HCEC 1CT (cell line): ENCODE results near the gene ERC1.

Experiments
- DNase-seq: peaks from one replicate; pipeline ENCODE4 v3.0.0-alpha.2; 2017

ERC1 gene

DNA sequence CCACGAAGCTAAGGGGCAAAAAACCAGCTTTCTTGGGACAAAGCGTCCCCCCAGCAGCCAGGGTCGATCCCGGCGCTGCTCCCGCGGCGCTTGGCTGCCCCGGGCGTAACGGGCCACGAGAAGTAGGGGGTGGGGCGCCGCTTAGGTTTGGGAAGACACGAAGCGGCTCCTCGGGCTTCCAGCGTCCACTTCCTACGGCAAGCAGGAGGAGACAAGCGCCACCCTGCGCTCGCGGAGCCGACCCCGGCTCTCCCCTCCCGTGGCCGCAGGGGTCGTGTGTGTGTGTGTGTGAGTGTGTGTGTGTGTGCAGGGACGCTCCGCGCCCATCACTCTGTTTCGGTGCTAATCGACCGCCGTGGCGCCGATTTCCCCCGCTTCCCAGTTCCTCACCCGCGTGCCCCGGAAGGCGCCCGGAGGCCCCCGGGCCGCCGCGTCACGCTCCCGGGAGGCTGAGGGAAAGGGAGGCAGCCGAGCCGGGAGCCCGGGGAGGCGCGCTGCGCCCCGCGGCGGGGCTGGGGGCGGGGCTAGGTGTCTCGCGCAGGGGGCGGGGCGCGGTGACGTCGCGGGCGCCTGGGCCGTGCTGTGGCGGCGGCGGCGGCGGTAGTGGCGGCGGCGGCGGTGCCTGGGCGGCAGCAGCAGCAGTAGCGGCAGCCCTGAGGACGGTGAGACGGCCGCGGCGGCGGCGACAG lies at the start of gene ERC1:
TSS of gene ERC1 (plus strand) at position 563 of the 689 bp plus-strand sequence. CDS start 36,681 bp downstream, outside the sequence.
- peak; percentile 90 for DNase-seq

DNA sequence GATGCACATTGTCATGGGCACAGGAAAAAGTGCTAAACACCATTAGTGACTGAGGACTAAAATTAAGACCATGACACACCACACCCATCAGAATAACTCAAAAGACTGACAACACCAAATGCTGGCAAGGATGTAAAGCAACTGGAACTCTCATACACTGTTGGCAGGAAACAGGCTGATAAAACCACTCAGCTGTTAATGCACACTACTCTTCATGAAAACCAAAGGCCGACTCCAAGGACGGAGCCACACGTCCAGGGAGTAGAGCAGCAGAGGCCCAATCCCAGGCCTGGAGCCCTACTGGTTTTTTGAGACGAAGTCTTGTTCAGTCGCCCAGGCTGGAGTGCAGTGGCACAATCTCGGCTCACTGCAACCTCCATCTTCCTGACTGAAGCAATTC lies 48.0 kb upstream of the ERC1 start:
- no peak for DNase-seq

DNA sequence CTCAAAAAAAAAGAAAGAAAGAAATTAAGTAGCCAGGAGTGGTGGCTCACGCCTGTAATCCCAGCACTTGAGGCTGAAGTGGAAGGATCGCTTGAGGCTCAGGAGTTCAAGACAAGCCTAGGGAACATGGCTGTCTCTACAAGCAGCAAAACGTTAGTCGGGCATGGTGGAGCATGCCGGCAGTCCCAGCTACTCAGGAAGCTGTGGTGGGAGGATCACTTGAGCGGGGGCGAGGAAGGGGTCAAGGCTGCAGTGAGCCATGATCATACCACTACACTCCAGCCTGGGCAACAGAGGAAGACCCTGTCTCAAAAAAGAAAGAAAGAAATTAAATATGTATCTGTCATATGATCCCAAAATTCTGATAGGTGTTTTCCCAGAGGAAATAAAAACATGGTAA lies 46.8 kb upstream of the ERC1 start:
- no peak for DNase-seq

DNA sequence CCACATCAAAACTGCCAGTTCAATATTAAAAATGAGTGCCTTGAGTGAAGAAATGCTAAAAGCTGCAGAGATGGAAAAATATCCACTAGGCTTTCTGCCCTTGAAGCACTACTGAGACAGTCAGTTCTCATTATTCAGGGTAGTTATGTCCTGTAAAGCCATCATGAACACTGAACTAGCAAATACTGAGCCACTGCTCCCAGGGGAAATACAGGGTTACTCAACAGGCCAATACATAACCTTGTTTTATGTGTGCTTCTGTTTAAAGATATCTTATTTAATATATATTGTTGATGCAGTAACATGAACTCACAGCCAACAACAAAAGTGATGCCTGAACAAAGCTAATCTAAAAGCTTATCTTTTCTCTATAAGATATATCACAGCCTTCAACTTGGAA lies 44.8 kb upstream of the ERC1 start:
- DNase-seq: no peak

DNA sequence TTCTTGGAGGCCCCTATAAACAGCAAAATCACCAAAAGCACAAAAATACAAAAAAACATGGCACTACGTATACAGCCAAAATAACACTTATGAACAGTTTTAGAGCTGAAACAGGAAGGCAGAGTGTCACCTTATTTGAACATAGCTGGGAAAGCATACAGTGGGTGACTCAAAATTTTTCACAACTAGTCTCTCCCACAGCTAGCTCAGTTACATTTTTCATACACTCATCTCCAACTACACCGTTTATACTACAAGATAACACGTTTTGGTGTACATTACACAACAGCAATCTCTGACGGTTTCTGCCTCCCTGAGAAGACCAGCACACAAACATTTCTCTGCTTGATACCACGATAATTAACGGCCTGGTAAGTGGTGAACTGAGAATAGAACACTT lies 44.4 kb upstream of the ERC1 start:
- peak; percentile 23 for DNase-seq

DNA sequence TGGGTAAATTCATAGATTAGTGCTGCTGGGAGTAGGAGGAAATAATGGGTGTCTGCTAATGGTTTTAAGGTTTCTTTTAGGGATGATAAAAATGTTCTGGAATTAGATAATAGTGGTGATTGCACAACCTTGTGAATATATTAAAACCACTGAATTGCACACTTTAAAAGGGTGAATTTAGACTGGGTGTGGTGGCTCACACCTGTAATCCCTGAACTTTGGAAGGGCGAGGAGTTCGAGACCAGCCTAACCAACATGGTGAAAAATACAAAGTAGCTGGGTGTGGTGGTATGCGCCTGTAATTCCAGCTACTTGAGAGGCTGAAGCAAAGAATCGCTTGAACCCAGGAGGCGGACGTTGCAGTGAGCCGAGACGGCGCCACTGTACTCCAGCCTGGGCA lies 42.8 kb upstream of the ERC1 start:
- DNase-seq: no peak

DNA sequence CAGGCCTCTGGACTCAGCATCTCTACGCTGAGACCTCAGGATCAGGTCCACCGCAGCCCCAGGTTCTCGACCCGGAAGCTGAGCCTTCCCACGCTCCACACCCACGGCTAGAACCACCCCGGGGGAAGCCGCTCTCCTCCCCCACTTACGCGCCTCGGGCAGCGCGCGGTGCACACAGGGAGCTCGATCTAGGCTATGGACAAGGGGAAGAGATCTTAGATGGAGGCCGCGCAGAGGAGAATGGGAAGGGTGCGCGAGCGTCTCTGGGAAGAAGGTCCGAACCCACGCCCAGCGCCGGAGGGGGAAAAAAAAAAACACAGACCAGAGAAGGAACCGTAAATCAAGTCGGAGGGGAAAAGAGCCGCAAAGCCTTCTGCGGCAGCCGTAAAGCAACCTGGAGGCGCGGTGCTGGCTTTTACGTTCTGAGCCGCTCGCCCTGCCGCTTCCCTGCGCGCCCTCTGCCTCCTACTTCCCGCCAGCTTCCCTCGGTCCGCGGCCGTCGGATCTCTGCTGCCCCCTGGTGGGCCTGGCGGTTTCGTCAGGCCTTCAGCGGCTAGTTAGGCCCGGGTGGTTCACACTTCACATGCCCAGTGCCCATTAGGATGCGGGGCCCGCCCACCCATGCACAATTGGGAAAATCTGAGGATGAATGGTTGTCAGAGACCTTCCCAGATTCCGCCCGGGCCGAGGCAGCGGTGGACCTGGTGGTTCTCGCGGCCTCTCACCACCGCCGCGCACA lies 41.4 kb upstream of the ERC1 start, which contains the start of gene RAD52:
TSS of gene RAD52 (minus strand) at position 242 of the 739 bp plus-strand sequence. CDS start 16,636 bp downstream, outside the sequence.
- DNase-seq: peak; percentile 99

DNA sequence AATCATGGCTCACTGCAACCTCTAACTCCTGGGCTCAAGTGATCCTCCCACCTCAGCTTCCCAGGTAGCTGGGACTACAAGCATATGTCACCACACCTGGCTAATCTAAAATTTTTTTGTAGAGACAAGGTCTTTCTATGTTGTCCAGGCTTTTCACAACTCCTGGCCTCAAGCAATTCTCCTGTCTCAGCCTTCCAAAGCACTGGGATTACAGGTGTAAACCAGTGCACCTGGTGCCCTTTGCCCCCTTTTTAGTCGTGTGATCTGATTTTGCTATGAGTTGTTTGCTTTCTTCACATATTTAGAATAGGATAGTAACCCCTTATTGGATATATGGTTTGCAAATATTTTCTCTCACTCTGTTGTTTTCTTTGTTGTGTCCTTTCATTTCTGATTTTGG lies 39.8 kb upstream of the ERC1 start:
- no peak for DNase-seq

DNA sequence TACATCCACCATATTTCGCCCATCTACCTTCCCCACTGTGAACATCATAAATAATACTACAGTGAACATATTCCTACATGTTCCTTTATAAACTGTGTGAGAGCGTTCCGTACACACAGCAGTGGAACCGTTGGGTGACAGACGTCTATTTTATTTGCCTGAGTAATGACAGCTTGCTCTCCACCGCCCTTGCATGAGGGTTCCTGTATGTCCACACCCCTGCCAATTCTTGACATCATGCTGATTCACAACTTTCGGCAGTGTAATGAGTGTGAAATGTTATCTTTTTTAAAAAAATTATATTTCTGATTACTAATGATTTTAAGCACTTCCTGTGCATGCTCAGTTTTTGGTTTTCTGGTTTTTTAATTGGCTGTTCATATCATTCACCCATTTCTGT lies 37.2 kb upstream of the ERC1 start:
- DNase-seq: peak; percentile 76

DNA sequence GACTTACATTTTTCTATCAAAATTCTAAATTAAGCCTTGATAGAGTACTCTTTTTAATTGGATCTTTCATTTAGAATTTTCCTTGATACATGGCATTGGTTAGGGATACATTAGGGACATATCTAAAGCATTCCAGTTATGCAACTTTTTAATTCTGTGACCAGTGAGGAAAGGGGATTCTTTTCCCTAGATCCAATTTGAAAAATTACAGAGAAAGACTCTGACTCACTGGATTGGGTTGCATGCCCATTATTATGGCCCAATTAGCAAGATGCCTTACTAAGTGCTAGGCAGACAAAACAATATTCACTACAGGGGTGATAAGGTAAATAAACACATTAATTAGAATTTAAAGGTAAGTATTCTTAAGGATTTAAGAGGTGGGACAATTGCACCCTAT lies 36.3 kb upstream of the ERC1 start:
- DNase-seq: no peak

DNA sequence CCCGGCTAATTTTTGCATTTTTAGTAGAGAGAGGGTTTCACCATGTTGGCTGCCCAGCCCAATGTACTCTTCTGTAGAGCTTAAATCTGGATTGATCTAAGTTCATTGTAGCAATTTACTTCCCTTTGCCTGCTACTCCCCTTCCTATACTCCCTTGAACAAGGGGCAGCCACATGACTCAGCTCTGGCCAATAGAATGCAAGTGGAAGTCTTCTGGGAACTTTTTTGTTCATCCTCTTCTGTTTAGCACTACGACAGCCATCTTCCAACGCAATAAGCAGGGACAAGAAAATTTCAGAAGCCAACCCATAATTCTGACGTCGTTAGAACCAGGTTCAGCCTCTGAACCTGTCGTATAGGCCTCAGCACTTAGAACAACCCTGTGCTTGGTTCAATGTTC lies 35.1 kb upstream of the ERC1 start:
- DNase-seq: no peak

DNA sequence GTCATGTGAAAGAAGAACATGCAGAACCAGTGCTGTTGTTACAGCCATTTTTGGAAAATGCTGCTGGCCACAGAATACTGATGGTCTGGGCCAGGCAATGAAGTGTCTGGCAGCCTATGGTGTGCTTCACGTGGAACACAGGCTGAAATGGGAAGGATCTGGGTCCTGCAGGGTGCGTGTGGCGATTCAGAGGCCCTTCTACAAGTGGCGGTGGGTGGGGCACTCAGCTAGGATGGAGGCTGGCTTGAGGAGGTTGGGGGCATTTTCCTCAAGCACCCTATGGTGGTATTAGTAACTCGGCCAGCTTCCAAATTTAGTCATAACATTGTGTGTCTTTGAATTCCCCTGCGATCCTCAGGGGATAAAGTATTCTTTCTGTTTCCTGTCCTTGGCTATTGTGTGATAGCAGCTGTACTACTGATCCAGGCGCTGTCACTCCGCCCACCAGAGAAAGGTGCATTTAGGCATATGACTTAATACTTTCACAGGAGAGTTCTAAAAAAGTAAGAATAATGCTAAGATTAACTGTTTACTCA lies 32.4 kb upstream of the ERC1 start:
- no peak for DNase-seq

DNA sequence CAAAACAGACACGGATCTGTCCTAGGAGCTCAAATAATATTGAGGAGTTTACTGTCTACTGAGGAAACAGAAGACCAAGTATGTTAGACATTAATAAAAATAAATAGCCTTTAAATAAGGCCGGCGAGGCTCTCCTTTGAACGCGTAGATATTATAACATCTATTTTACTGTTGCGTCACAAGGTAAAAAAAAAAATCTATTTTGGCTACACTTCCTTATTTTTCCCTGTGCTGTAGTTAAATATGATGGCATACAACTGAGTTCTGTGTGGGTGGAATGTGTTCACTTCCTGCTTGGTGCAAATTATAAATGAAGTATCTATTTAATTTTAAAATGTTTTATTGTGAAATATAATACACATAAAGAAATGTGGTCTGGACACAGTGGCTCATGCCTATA lies 24.3 kb upstream of the ERC1 start:
- DNase-seq: no peak

DNA sequence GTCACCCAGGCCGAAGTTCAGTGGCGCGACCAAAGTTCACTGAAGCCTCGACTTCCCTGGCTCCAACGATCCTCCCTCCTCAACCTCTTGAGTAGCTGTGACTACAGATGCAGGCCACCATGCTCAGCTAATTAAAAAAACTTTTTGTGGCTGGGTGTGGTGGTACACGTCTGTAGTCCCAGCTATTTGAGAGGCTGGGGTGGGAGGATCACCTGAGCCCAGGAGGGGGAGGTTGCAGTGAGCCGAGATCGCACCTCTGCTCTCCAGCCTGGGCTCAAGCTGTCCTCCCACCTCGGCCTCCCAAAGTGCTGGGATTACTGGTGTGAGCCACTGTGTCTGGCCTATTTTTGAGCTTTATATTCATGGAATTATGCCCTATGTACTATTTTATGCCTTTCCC lies 23.4 kb upstream of the ERC1 start:
- no peak for DNase-seq

DNA sequence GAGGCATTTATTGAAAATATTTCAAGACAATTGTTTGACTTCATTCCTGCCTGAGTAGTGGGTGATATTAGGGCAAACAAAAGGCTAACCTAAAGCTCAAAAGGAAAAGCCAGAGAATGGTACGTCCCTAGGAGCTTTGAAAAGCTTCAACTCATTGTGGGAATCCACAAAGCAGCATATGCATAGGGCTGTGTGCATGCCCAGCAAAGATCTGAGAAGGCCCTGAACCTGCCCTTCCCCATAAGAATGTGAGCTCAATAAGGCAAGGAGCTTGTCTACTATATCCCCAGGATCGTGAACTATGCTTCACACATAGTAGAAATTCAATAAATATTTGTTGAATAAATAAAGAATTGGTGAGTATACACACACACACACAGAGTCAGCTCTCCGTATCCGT lies 22.5 kb upstream of the ERC1 start:
- no peak for DNase-seq

DNA sequence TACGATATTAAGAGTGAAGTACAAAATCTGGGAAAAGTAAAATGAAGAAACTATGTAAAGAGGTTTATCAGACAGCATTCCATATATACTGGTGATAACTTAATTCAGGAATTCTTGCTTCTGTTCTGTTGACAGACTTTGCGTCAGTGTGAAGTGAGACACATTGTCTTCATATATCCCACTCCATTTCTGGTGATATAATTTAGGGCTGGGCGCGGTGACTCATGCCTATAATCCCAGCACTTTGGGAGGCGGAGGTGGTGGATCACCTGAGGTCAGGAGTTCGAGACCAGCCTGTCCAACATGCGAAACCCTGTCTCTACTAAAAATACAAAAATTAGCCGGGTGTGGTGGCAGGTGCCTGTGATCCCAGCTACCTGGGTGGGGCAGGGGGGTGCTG lies 21.2 kb upstream of the ERC1 start:
- no peak for DNase-seq

DNA sequence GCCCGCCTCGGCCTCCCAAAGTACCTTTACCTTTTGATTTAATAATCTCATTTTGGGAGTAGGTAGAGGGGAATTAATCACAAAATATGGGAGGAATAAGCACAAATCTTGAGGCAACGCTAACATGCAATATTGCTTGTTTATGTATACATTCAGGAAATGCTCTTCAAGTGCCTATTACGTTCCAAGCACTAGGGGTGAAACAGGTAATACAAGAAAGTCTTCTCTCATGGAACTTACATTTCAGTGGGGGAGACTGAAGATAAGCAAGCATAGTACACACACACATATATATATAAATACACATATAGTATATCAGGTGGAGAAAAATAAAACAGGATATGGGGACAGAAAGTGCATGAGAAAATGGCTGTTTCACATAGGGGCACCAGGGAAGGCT lies 19.0 kb upstream of the ERC1 start:
- DNase-seq: no peak

DNA sequence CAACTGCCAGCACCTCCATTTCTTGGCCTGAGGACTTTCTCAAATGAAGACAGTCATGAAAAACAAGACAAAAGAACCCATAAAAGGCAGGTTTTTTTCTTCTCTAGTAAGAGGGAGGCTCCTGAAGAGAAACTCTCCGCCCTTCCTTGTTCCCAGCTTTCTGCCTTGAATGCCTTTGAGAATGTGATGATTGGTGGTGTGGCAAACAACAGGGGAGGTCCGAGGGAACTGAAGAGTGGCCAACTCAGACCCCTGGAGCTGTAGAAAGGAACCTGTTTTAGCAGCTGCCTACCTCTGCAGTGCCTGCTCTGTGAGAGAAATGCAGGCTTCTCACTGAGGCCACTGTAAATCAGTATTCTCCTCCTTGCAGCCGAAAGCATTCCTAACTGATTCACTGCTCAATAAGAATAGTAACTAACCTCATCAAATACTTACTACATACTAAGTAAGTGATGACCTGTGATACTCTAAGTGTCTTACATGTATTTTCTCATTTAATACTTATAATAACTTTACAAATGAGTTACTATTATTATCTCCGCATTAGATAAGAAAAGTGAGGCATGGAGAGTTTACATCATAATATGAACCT lies 16.7 kb upstream of the ERC1 start:
- no peak for DNase-seq

DNA sequence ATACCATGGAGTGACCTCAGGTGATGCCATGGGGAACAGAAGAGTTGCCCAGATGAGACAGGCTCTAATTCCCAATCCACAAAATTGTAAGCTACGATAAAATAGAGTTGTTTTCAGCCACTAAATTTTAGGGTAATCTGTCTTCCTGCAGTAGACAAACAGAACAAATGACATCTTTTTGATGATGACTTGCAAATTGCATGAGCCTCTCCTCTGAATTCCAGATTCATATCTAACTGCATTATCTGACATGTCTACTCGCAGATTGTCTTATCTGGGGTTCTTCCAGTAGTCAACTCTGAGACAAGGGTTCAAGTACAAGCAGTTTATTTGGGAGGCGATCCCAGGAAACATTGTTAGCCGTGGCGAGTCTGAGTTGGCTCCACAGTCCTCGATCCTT lies 14.4 kb upstream of the ERC1 start:
- DNase-seq: no peak

DNA sequence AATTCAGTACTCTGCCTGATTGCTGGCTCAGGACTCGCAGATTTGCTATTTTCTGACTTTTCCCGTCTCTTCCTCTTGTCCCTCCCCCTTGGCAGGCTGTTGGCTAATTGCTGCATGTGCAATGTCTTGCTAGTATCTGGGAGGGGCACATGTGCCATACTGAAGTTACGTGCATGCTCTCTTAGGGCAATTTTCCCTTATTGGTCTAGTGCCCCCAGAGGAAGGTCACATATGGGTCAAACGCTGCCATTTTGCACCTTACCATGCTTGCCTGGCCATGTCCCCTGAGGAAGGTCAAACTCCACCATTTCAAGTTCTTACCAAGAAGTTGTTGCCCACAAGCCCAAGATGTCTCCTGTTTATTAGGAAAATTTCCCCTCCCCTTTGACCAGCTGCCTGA lies 13.9 kb upstream of the ERC1 start:
- no peak for DNase-seq

DNA sequence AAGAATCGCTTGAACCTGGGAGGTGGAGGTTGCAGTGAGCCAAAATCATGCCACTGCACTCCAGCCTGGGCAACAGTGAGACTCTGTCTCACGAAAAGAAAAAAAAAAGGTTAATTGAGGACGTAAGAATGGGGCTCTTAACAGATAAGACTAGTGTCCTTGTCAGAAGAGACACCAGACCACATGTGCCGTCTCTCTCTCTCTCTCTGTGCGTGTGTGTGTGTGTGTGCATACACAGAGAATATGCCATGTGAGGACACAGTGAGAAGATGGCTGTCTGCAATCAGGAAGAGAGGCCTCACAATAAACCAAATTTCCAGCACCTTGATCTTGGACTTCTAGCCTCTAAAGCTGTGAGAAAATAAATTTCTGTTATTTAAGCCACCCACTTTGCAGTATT lies 11.7 kb upstream of the ERC1 start:
- no peak for DNase-seq

DNA sequence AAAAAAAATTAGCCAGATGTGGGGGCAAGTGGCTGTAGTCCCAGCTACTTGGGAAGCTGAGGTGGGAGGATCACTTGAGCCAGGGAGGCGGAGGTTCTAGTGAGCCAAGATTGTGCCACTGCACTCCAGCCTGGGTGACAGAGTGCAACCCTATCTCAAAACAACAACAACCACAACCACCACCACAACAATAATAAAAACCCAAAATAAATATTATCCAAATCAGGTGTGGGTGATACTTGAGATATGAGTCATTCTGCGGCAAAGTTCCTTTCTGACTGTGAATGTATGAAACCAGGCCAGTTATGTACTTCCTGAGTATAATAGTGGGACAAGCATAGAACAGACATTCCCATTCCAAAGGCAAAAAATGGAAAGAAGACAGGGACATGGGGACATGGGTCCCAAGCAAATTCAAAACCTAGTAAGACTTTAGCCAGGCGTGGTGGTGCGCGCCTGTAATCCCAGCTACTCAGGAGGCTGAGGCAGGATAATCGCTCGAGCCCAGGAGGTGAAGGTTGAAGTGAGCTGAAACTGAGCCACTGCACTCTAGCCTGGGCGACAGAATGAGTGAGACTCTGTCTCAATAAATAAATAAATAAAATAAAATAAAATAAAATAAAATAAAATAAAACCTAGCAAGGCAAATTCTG lies 9.7 kb upstream of the ERC1 start:
- no peak for DNase-seq

DNA sequence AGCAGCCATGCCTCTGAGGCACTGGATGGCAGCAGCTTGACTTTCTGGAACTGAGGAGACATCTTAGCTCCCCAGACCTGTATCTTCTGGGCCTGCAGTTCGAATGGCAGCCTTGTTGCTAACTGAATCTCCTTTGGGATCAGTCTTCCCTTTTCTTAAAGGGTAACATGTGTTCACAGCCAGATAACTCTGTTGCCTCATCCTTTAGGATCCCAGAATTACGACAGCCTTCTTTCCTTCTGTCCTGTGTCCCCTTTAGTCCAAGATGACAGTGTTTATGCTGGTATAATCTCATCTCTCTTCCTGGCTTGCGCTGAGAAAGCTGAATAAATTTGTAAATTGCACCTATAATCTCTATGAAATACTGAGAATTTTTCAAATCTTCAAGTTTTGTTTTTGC lies 9.1 kb upstream of the ERC1 start:
- DNase-seq: no peak

DNA sequence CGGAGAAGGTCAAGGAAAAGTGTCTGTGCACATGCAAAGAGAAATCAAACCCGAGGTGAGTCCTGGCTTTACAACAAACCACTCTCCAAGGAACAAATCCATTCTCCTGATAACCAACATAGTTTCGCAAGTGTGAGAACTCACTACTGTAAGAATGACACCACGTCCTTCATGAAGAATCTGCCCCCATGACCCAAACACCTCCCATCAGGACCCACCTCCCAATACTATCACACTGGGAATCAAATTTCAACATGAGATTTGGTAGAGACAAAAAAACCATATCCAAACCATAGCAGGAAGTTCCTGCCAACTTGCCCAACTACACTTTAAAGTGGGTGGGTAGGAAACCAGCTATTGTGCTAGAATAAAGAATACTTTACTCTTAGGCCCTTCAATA lies 2.4 kb upstream of the ERC1 start:
- peak; percentile 30 for DNase-seq
